ENCODE measurements around the gene TRAF1. TPM values are rescaled to one million over a fixed set of nuclear protein-coding genes. Genes with fewer than 3 reads are reported as not detected.

The TRAF1 gene
- total RNA-seq, 4 donors from 2014 or later = 3.3 to 14.0 (median 8.8) TPM

GRCh38 chr9:120925535-120926396, 830 bp downstream of the TRAF1 start:
- peak overlapping the region; percentile 19 to 26 (median 22) for H3K4me3 ChIP-seq
- TF ChIP-seq POLR2A (IDR thresholded peaks at IDR 0.05) (no peak), CTCF (IDR thresholded peaks at IDR 0.05) (no peak)
- no peaks in the 10 kb centered on the region for H3K36me3 ChIP-seq

GRCh38 chr9:120924698-120925534, 1.7 kb downstream of the TRAF1 start:
- no peak for DNase-seq
- Histone ChIP-seq H3K27ac (peak overlapping the region; percentile 76 to 92 (median 88)), H3K36me3 (no peaks in the 10 kb centered on the region), H3K4me3 (peak overlapping the region in 3 of 4 donors; percentile 19 to 26 (median 21)), H3K9me3 (no peaks in the 10 kb centered on the region), H3K27me3 (no peaks in the 10 kb centered on the region), H3K4me1 (peaks cover 0 to 28% (median 4%) of the 10 kb centered on the region in 4 donors)
- TF ChIP-seq POLR2A (IDR thresholded peaks at IDR 0.05) (no peak), CTCF (IDR thresholded peaks at IDR 0.05) (no peak)

More at GRCh38 chr9:120925535-120926396, 830 bp downstream of the TRAF1 start:
- no peaks in the 10 kb centered on the region for H3K27me3 ChIP-seq
- H3K4me1 ChIP-seq = peaks cover 0 to 24% (median 4%) of the 10 kb centered on the region in 4 donors
- peak in 2 of 3 donors; percentile 39 to 66 for DNase-seq
- H3K27ac ChIP-seq = peak overlapping the region; percentile 76 to 92 (median 88)
- H3K9me3 ChIP-seq = no peaks in the 10 kb centered on the region

- no peaks in the 10 kb centered on the region for H3K36me3 ChIP-seq
- peaks cover 0 to 22% (median 2%) of the 10 kb centered on the region in 4 donors for H3K4me1 ChIP-seq
- H3K4me3 ChIP-seq = peak overlapping the region in 1 of 4 donors; percentile 1
- peak in 1 of 3 donors; percentile 38 for DNase-seq
- H3K27me3 ChIP-seq = no peaks in the 10 kb centered on the region
- peak overlapping the region; percentile 76 to 92 (median 88) for H3K27ac ChIP-seq
- TF ChIP-seq POLR2A (IDR thresholded peaks at IDR 0.05) = no peak
- H3K9me3 ChIP-seq = no peaks in the 10 kb centered on the region
Observed at GRCh38 chr9:120923620-120924328, 2.8 kb downstream of the TRAF1 start.

GRCh38 chr9:120922404-120923195, 4.0 kb downstream of the TRAF1 start:
- peaks cover 0 to 19% (median 3%) of the 10 kb centered on the region in 4 donors for H3K4me1 ChIP-seq
- no peak overlapping the region for H3K4me3 ChIP-seq
- H3K27ac ChIP-seq = peak overlapping the region; percentile 13 to 92 (median 68)
- H3K27me3 ChIP-seq = no peaks in the 10 kb centered on the region
- DNase-seq = peak in 1 of 3 donors; percentile 29
- no peaks in the 10 kb centered on the region for H3K9me3 ChIP-seq
- H3K36me3 ChIP-seq = no peaks in the 10 kb centered on the region
- TF ChIP-seq CTCF (IDR thresholded peaks at IDR 0.05) = no peak
- no peak for TF ChIP-seq POLR2A (IDR thresholded peaks at IDR 0.05)

- Histone ChIP-seq H3K4me1 (peaks cover 0 to 16% (median 5%) of the 10 kb centered on the region in 4 donors), H3K9me3 (no peaks in the 10 kb centered on the region), H3K4me3 (no peak overlapping the region), H3K36me3 (no peaks in the 10 kb centered on the region), H3K27me3 (no peaks in the 10 kb centered on the region), H3K27ac (peak overlapping the region; percentile 59 to 76 (median 62))
- DNase-seq = peak in 1 of 3 donors; percentile 45
- TF ChIP-seq POLR2A (IDR thresholded peaks at IDR 0.05) (no peak), CTCF (IDR thresholded peaks at IDR 0.05) (no peak)
Observed at GRCh38 chr9:120921661-120922181, 4.9 kb downstream of the TRAF1 start.

Data from Peyer's patch (tissue), 4 donors.